Small intestine (tissue), 7 donors: ENCODE data around the gene ARHGEF4. TPM values are rescaled to one million over a fixed set of nuclear protein-coding genes. Genes with fewer than 3 reads are reported as not detected.
"Not testable (repeated sequence)": the region's sequence is repeated elsewhere in the genome, so short reads cannot be mapped to it uniquely, and the experiment has no call there.

Source experiments
- DNase-seq, 2 donors: peaks; one replicate each; pipeline versions ENCODE4 v3.0.0 to v3.0.0-alpha.2; 2013
- FAIRE-seq: peaks from 2 replicates; lab custom pipeline; 2012; peaks lifted over from hg19 to GRCh38; lab: Jason Lieb, UNC
- H3K27ac ChIP-seq, 3 donors: one replicate each; pipeline ENCODE4 v1.5.1; 2013; ENCODE audit warnings: low read length in 2 of 3, mild to moderate bottlenecking in 2 of 3, control low read depth in 1 of 3, inconsistent platforms in 1 of 3, low read depth in 1 of 3, moderate library complexity in 1 of 3
- H3K27me3 ChIP-seq, 3 donors: one replicate each; pipeline ENCODE4 v1.6.1; 2013; ENCODE audit warnings: low read length in 3 of 3, inconsistent platforms in 1 of 3; ENCODE audit not compliant: control insufficient read depth in 3 of 3, insufficient read depth in 3 of 3
- H3K36me3 ChIP-seq, 3 donors: one replicate each; pipeline ENCODE4 v1.6.1; 2013; ENCODE audit warnings: low read length in 3 of 3, inconsistent platforms in 1 of 3, low read depth in 1 of 3, mild to moderate bottlenecking in 1 of 3, moderate library complexity in 1 of 3; ENCODE audit not compliant: control insufficient read depth in 3 of 3, insufficient read depth in 2 of 3
- H3K4me1 ChIP-seq, 3 donors: one replicate each; pipeline ENCODE4 v1.6.1; 2013; ENCODE audit warnings: low read length in 2 of 3, inconsistent platforms in 1 of 3, low read depth in 1 of 3, mild to moderate bottlenecking in 1 of 3, moderate library complexity in 1 of 3; ENCODE audit not compliant: control insufficient read depth in 3 of 3, insufficient read depth in 2 of 3
- H3K4me3 ChIP-seq, 3 donors: one replicate each; pipeline ENCODE4 v1.5.1; 2013; ENCODE audit warnings: low read length in 3 of 3, control low read depth in 1 of 3, inconsistent platforms in 1 of 3, low read depth in 1 of 3, mild to moderate bottlenecking in 1 of 3, moderate library complexity in 1 of 3
- H3K9me3 ChIP-seq, 2 donors: one replicate each; pipeline ENCODE4 v1.6.1; 2013; ENCODE audit warnings: low read depth in 1 of 2, low read length in 1 of 2; ENCODE audit not compliant: control insufficient read depth in 2 of 2, insufficient read depth in 1 of 2
- WGBS, 3 donors: extraction: QIAGEN DNeasy Blood & Tissue Kit; methylation state at CpG; one replicate each; pipeline ENCODE4 v1.1.7; 2013; 5-methylcytosine and 5-hydroxymethylcytosine counted together
- polyA plus RNA-seq, 4 donors: library from polyadenylated mRNA; stranded (reverse) in 3 of 4; unstranded in 1 of 4; fragments of 200-250 nt in 3 of 4; fragments of 120-200 nt in 1 of 4; gene quantifications; one replicate each; pipeline versions ENCODE4 v1.2.1 to v1.2.3, GENCODE V29; 2013
- donor health status: healthy with polysubstance abuse.
- donor health status: control.
- donor health status: control.
- donor health status: Bipolar disorder and iron deficiency.
- donor health status: healthy.

Gene ARHGEF4
- polyA plus RNA-seq, 4 donors = 0.22 to 2.8 (median 0.83) TPM; not detected in 1

GRCh38 chr2:130991446-130991845 lies 154.7 kb downstream of the ARHGEF4 start:
- H3K27ac ChIP-seq, H3K36me3 ChIP-seq, H3K4me3 ChIP-seq, H3K4me1 ChIP-seq, H3K27me3 ChIP-seq, FAIRE-seq, H3K9me3 ChIP-seq, DNase-seq: not testable (repeated sequence)
- WGBS, 3 donors = 94 to 96% (median 96%) methylated on average over 23 to 32 of the region's 32 CpGs

DNA sequence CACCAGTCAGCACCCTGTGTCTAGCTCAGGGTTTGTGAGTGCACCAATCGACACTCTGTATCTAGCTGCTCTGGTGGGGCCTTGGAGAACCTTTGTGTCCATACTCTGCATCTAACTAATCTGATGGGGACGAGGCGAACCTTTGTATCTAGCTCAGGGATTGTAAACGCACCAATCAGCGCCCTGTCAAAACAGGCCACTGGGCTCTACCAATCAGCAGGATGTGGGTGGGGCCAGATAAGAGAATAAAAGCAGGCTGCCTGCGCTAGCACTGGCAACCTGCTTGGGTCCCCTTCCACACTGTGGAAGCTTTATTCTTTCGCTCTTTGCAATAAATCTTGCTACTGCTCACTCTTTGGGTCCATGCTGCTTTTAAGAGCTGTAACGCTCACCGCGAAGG lies 155.3 kb downstream of the ARHGEF4 start:
- WGBS, 3 donors = 87 to 93% (median 90%) methylated on average over 10 of the region's 10 CpGs

GRCh38 chr2:130996691-130997090 lies 160.0 kb downstream of the ARHGEF4 start:
- no peaks in the 10 kb centered on the region for H3K9me3 ChIP-seq
- H3K27ac ChIP-seq = no peak overlapping the region
- 55 to 66% (median 57%) methylated on average over 3 of the region's 3 CpGs for WGBS, 3 donors
- DNase-seq (no peak), FAIRE-seq (no peak)
- H3K36me3 ChIP-seq = no peaks in the 10 kb centered on the region
- no peaks in the 10 kb centered on the region for H3K4me1 ChIP-seq
- H3K4me3 ChIP-seq = no peak overlapping the region
- no peaks in the 10 kb centered on the region for H3K27me3 ChIP-seq

More for the DNA sequence above, 155.3 kb downstream of the ARHGEF4 start:
- H3K4me3 ChIP-seq, H3K27ac ChIP-seq, H3K4me1 ChIP-seq, DNase-seq, FAIRE-seq, H3K27me3 ChIP-seq, H3K36me3 ChIP-seq, H3K9me3 ChIP-seq: not testable (repeated sequence)

- H3K9me3 ChIP-seq = no peaks in the 10 kb centered on the region
- no peaks in the 10 kb centered on the region for H3K4me1 ChIP-seq
- no peak for DNase-seq
- no peak overlapping the region for H3K27ac ChIP-seq
- no peaks in the 10 kb centered on the region for H3K36me3 ChIP-seq
- no peak overlapping the region for H3K4me3 ChIP-seq
- FAIRE-seq = no peak
- WGBS, 3 donors = 66 to 74% (median 69%) methylated on average over 5 of the region's 5 CpGs
- no peaks in the 10 kb centered on the region for H3K27me3 ChIP-seq
Observed at GRCh38 chr2:130997198-130997597, 160.5 kb downstream of the ARHGEF4 start.

DNA sequence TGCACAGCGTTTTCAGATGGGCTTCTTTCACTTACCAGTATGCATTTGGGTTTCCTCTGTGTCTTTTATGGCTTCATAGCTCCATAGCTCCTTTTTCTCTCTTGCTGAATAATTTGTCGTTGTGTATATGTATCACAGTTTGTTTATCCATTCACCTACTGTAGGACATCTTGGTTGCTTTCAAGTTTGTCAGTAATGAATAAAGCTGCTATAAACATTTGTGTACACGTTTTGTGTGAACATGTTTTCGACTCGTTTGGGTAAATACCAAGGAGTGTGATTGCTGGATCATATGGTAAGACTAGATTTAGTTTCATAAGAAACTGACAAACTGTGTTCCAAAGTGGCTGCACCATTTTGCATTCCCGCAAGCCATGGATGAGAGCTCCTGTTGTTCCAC lies 161.8 kb downstream of the ARHGEF4 start:
- Histone ChIP-seq H3K9me3 (no peaks in the 10 kb centered on the region), H3K27ac (no peak overlapping the region), H3K4me3 (no peak overlapping the region), H3K36me3 (no peaks in the 10 kb centered on the region), H3K4me1 (no peaks in the 10 kb centered on the region), H3K27me3 (no peaks in the 10 kb centered on the region)
- DNase-seq (no peak), FAIRE-seq (no peak)
- 70 to 76% (median 76%) methylated on average over 6 of the region's 6 CpGs for WGBS, 3 donors

GRCh38 chr2:131004446-131005209 lies 167.9 kb downstream of the ARHGEF4 start:
- 87 to 91% (median 91%) methylated on average over 11 of the region's 11 CpGs for WGBS, 3 donors

DNA sequence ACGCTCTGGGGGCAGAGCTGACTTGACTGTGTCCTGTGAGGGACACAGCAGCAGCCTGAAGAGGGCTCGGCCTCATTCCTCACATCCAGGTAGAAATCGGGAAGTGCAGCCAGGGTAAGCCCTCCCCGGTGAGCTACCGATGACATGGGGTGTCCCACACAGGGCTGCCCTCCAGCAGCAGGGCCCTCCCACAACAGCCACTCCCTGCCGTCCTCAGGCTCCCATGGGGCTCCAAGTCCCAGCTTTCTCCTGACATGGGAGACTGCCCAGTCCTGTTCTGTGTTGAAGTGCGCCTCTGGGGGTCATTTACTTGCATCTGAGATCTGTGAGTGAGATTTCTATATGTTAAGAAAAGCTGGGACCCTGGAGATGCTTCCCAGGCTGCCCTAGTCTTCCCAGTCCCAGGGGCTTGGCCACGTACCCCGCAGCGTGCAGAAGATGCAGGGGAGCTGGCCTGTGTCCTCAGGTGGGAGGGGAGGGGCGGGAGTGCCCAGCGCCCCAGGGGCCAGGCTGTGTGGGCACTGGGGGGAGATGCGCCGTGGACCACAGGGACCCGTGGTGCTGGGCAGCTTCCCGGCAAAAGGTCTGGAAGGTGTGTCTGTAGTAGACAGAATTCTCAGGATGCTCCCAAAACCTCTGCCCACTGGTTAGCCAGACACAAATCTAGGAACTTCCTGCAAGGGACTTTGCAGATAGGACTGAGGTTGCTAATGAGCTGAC lies 168.7 kb downstream of the ARHGEF4 start:
- H3K27me3 ChIP-seq = peaks cover 0 to 2% (median 0%) of the 10 kb centered on the region in 3 donors
- H3K27ac ChIP-seq = no peak overlapping the region
- H3K4me1 ChIP-seq = no peaks in the 10 kb centered on the region
- H3K9me3 ChIP-seq = no peaks in the 10 kb centered on the region
- 68 to 75% (median 73%) methylated on average over 16 of the region's 16 CpGs for WGBS, 3 donors
- H3K36me3 ChIP-seq = no peaks in the 10 kb centered on the region
- FAIRE-seq (no peak), DNase-seq (no peak)
- no peak overlapping the region for H3K4me3 ChIP-seq

More at GRCh38 chr2:131004446-131005209, 167.9 kb downstream of the ARHGEF4 start:
- DNase-seq = no peak
- Histone ChIP-seq H3K27me3 (no peaks in the 10 kb centered on the region), H3K4me1 (no peaks in the 10 kb centered on the region), H3K4me3 (no peak overlapping the region), H3K36me3 (no peaks in the 10 kb centered on the region), H3K9me3 (no peaks in the 10 kb centered on the region), H3K27ac (no peak overlapping the region)
- FAIRE-seq = no peak

GRCh38 chr2:131006561-131006960 lies 169.8 kb downstream of the ARHGEF4 start:
- no peaks in the 10 kb centered on the region for H3K9me3 ChIP-seq
- 89 to 94% (median 93%) methylated on average over 2 of the region's 2 CpGs for WGBS, 3 donors
- no peak overlapping the region for H3K4me3 ChIP-seq
- FAIRE-seq = no peak
- peaks cover 0 to 2% (median 0%) of the 10 kb centered on the region in 3 donors for H3K27me3 ChIP-seq
- H3K4me1 ChIP-seq = no peaks in the 10 kb centered on the region
- no peak for DNase-seq
- H3K27ac ChIP-seq = no peak overlapping the region
- no peaks in the 10 kb centered on the region for H3K36me3 ChIP-seq
